SK-N-SH treated with all-trans-retinoic acid at 6 μM for 48 hours (cell line): ENCODE measurements around the gene PKP4.
"Not testable (repeated sequence)": the region's sequence is repeated elsewhere in the genome, so short reads cannot be mapped to it uniquely, and the experiment has no call there.

Source experiments
- ATAC-seq: fragments of 200-7000 bp; cut with Tn5 transposase; 3 replicates; pipeline ENCODE4 v1.9.1; 2020; ENCODE audit warnings: mild to moderate bottlenecking, moderate library complexity
- ARNTL ChIP-seq: fragments of 450-650 bp; formaldehyde crosslinking; IDR thresholded peaks from 2 replicates; pipeline ENCODE4 v1.5.0; 2020; ENCODE audit warnings: low read depth, mild to moderate bottlenecking, moderate library complexity, borderline replicate concordance
- BACH2 ChIP-seq: fragments of 250-450 bp; sonication (Bioruptor Pico); IDR thresholded peaks from 2 replicates; pipeline ENCODE4 v1.9.0; 2021; ENCODE audit warnings: mild to moderate bottlenecking, borderline replicate concordance
- CSDC2 ChIP-seq: fragments of 250-450 bp; sonication (Bioruptor Pico); IDR thresholded peaks from 2 replicates; pipeline ENCODE4 v1.5.0; 2020; ENCODE audit warnings: mild to moderate bottlenecking, moderate library complexity
- ESRRG ChIP-seq: fragments of 250-450 bp; sonication (Bioruptor Pico); IDR thresholded peaks from 2 replicates; pipeline ENCODE4 v1.6.1; 2021; ENCODE audit warnings: mild to moderate bottlenecking
- GLIS3 ChIP-seq: fragments of 250-450 bp; sonication (Bioruptor Pico); IDR thresholded peaks from 2 replicates; pipeline ENCODE4 v1.5.0; 2020; ENCODE audit warnings: mild to moderate bottlenecking, moderate library complexity
- ISL1 ChIP-seq: fragments of 250-450 bp; sonication (Bioruptor Pico); IDR thresholded peaks from 2 replicates; pipeline ENCODE4 v2.1.2; 2022; ENCODE audit warnings: mild to moderate bottlenecking, moderate library complexity
- OSR1 ChIP-seq: fragments of 250-450 bp; sonication (Bioruptor Pico); IDR thresholded peaks from 2 replicates; pipeline ENCODE4 v1.8.0; 2022; ENCODE audit warnings: moderate library complexity, mild to moderate bottlenecking, inconsistent platforms
- PATZ1 ChIP-seq: fragments of 250-450 bp; sonication (Bioruptor Pico); IDR thresholded peaks from 2 replicates; pipeline ENCODE4 v1.8.0; 2020; ENCODE audit warnings: mild to moderate bottlenecking, moderate library complexity, borderline replicate concordance
- POU6F1 ChIP-seq: fragments of 250-450 bp; sonication (Bioruptor Pico); IDR thresholded peaks from 2 replicates; pipeline ENCODE4 v1.8.0; 2021; ENCODE audit warnings: low read depth, mild to moderate bottlenecking, moderate library complexity, borderline replicate concordance
- PPARA ChIP-seq: fragments of 250-450 bp; sonication (Bioruptor Pico); IDR thresholded peaks from 2 replicates; pipeline ENCODE4 v1.5.0; 2020; ENCODE audit warnings: mild to moderate bottlenecking, borderline replicate concordance
- SNAI2 ChIP-seq: fragments of 250-450 bp; sonication (Bioruptor Pico); IDR thresholded peaks from 2 replicates; pipeline ENCODE4 v1.5.0; 2020; ENCODE audit warnings: mild to moderate bottlenecking, moderate library complexity
- TCF4 ChIP-seq: fragments of 250-450 bp; sonication (Bioruptor Pico); IDR thresholded peaks from 2 replicates; pipeline ENCODE4 v1.8.0; 2021; ENCODE audit warnings: mild to moderate bottlenecking, moderate library complexity, borderline replicate concordance
- TOX ChIP-seq: fragments of 250-450 bp; sonication (Bioruptor Pico); IDR thresholded peaks from 2 replicates; pipeline ENCODE4 v1.8.0; 2021; ENCODE audit warnings: mild to moderate bottlenecking, moderate library complexity, borderline replicate concordance
- TSHZ2 ChIP-seq: fragments of 250-450 bp; sonication (Bioruptor Pico); IDR thresholded peaks from 2 replicates; pipeline ENCODE4 v1.5.0; 2020; ENCODE audit warnings: mild to moderate bottlenecking, moderate library complexity
- ZC3H10 ChIP-seq: fragments of 250-450 bp; sonication (Bioruptor Pico); IDR thresholded peaks from 2 replicates; pipeline ENCODE4 v1.5.1; 2021; ENCODE audit warnings: mild to moderate bottlenecking, moderate library complexity
- ZFP3 ChIP-seq: fragments of 250-450 bp; sonication (Bioruptor Pico); IDR thresholded peaks from 2 replicates; pipeline ENCODE4 v1.5.0; 2020; ENCODE audit warnings: mild to moderate bottlenecking, moderate library complexity
- ZFP30 ChIP-seq: fragments of 450-650 bp; formaldehyde crosslinking; IDR thresholded peaks from 2 replicates; pipeline ENCODE4 v1.5.0; 2022; ENCODE audit warnings: mild to moderate bottlenecking, moderate library complexity
- ZNF565 ChIP-seq: fragments of 450-650 bp; formaldehyde crosslinking; conservative IDR thresholded peaks from 2 replicates; pipeline ENCODE4 v1.5.0; 2020; ENCODE audit warnings: low read depth, mild to moderate bottlenecking, moderate library complexity
- ZNF70 ChIP-seq: fragments of 450-650 bp; formaldehyde crosslinking; IDR thresholded peaks from 2 replicates; pipeline ENCODE4 v1.5.0; 2020; ENCODE audit warnings: mild to moderate bottlenecking, moderate library complexity
- ZNF8 ChIP-seq: fragments of 450-650 bp; formaldehyde crosslinking; IDR thresholded peaks from 2 replicates; pipeline ENCODE4 v1.5.0; 2020; ENCODE audit warnings: mild to moderate bottlenecking, moderate library complexity
- TF ChIP-seq, protein P1 (sequence below): fragments of 250-450 bp; sonication (Bioruptor Pico); IDR thresholded peaks from 2 replicates; pipeline ENCODE4 v1.5.1; 2021; ENCODE audit warnings: mild to moderate bottlenecking, moderate library complexity

PKP4 gene

GRCh38 chr2:158473300-158473699 is 16.5 kb downstream of the PKP4 start:
- TF ChIP-seq ZNF8 (CRISPR knock-in tag), result peak; percentile 60; the same call in 1 of the 2 replicates
- not testable (repeated sequence) for ATAC-seq

- ATAC-seq, result no peak
- TF ChIP-seq ARNTL (no peak), ISL1 (CRISPR knock-in tag) (no peak), TCF4 (CRISPR knock-in tag) (no peak), BACH2 (CRISPR knock-in tag) (no peak), OSR1 (CRISPR knock-in tag) (no peak), ZNF8 (CRISPR knock-in tag) (no peak), ZNF565 (CRISPR knock-in tag) (no peak), GLIS3 (CRISPR knock-in tag) (no peak), ZNF70 (CRISPR knock-in tag) (no peak), ESRRG (CRISPR knock-in tag) (no peak), PPARA (CRISPR knock-in tag) (no peak), SNAI2 (no peak), POU6F1 (CRISPR knock-in tag) (no peak), ZFP30 (CRISPR knock-in tag) (no peak), TOX (CRISPR knock-in tag) (no peak), CSDC2 (no peak), PATZ1 (CRISPR knock-in tag) (no peak), ZFP3 (no peak)
- TF ChIP-seq, protein P1, sequence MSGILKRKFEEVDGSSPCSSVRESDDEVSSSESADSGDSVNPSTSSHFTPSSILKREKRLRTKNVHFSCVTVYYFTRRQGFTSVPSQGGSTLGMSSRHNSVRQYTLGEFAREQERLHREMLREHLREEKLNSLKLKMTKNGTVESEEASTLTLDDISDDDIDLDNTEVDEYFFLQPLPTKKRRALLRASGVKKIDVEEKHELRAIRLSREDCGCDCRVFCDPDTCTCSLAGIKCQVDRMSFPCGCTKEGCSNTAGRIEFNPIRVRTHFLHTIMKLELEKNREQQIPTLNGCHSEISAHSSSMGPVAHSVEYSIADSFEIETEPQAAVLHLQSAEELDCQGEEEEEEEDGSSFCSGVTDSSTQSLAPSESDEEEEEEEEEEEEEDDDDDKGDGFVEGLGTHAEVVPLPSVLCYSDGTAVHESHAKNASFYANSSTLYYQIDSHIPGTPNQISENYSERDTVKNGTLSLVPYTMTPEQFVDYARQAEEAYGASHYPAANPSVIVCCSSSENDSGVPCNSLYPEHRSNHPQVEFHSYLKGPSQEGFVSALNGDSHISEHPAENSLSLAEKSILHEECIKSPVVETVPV, result no peak
Measured at GRCh38 chr2:158473719-158474392, 17.1 kb downstream of the PKP4 start.

DNA sequence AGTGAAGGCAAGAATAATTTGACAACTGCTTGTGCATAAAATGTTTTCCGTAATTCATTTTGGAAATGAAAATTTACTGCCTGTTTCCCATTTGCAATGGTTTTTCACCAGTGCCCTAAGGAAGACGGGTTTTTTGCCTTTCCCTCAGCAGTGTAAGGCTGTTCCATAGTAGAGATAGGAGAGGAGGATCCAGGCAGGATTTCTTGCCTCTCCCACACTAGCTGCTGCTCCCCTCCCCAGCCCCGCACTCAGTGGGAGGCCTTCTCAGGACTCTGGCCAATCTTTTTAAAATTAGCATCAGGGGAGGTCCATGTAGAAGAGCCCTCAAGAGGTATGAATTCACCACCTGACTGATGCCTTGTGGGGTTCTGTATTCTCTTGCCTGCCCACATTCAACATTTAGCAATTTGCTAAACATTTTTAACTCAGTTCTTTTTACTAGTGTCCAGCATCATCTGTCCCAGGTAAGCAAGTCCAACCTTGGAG is 17.8 kb downstream of the PKP4 start:
- ATAC-seq, result not testable (repeated sequence)

- ATAC-seq, result no peak
- TF ChIP-seq ZFP3 (no peak), BACH2 (CRISPR knock-in tag) (no peak), ZFP30 (CRISPR knock-in tag) (no peak), ESRRG (CRISPR knock-in tag) (no peak), CSDC2 (no peak), ZNF565 (CRISPR knock-in tag) (no peak), TSHZ2 (no peak), ZNF8 (CRISPR knock-in tag) (no peak), ZNF70 (CRISPR knock-in tag) (no peak), GLIS3 (CRISPR knock-in tag) (no peak), ZC3H10 (CRISPR knock-in tag) (no peak), PPARA (CRISPR knock-in tag) (no peak), TOX (CRISPR knock-in tag) (no peak), OSR1 (CRISPR knock-in tag) (no peak), ISL1 (CRISPR knock-in tag) (no peak), ARNTL (no peak)
- TF ChIP-seq, protein P1, result no peak
Measured at GRCh38 chr2:158477202-158477601, 20.4 kb downstream of the PKP4 start.
